ENCODE measurements around the gene INO80D. TPM values are rescaled to one million over a fixed set of nuclear protein-coding genes. Genes with fewer than 3 reads are reported as not detected.

The INO80D gene
- total and polyA plus RNA-seq, 2 experiments from 2014 or later = 17.5 to 37.4 TPM

DNA sequence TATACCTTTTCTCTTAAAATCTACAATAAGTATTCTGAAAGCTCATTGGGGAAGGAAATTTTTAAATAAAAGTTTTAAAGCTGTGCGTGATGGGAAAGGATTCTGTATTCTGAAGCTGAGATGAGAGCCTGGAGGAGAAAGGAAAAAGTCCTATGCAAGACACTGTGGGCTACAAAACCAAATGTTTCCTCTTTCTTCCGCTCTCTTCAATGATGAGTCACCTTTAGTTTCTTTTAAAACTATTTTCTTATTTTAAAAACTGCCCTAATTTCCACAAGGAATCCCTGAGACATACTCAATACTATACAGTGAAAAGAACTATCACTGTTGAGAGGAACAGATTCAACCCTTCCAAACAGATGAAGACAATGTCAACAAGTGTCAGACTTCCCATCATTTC lies 87.4 kb downstream of the INO80D start:
- Histone ChIP-seq H3K27ac (ENCODE audit: low read depth) (no peak overlapping the region), H3K4me1 (ENCODE audit: insufficient read depth) (no peaks in the 10 kb centered on the region), H3K4me2 (no peak overlapping the region), H4K20me1 (replicated peaks; ENCODE audit: insufficient read depth) (peaks cover 3% of the 10 kb centered on the region; the same call in 1 of the 2 replicates), H2AFZ (no peak overlapping the region), H3K27me3 (ENCODE audit: insufficient read depth) (no peaks in the 10 kb centered on the region), H3K4me3 (no peak overlapping the region), H3K36me3 (ENCODE audit: insufficient read depth) (peaks cover 5% of the 10 kb centered on the region; the same call in 1 of the 2 replicates), H3F3A (replicated peaks; ENCODE audit: low read depth) (no peaks in the 10 kb centered on the region), H3K79me2 (replicated peaks; ENCODE audit: insufficient read depth) (no peaks in the 10 kb centered on the region), H3K9me2 (ENCODE audit: insufficient read depth) (no peaks in the 10 kb centered on the region)
- peaks cover 2% of the 10 kb centered on the region for H3K27me3 Mint-ChIP-seq (ENCODE audit: insufficient read depth, low read depth, poor library complexity)
- DNase-seq (ENCODE audit: low spot score) = no peak
- no peak overlapping the region for H3K27ac Mint-ChIP-seq
- ATAC-seq = no peak
- TF ChIP-seq, protein P1, sequence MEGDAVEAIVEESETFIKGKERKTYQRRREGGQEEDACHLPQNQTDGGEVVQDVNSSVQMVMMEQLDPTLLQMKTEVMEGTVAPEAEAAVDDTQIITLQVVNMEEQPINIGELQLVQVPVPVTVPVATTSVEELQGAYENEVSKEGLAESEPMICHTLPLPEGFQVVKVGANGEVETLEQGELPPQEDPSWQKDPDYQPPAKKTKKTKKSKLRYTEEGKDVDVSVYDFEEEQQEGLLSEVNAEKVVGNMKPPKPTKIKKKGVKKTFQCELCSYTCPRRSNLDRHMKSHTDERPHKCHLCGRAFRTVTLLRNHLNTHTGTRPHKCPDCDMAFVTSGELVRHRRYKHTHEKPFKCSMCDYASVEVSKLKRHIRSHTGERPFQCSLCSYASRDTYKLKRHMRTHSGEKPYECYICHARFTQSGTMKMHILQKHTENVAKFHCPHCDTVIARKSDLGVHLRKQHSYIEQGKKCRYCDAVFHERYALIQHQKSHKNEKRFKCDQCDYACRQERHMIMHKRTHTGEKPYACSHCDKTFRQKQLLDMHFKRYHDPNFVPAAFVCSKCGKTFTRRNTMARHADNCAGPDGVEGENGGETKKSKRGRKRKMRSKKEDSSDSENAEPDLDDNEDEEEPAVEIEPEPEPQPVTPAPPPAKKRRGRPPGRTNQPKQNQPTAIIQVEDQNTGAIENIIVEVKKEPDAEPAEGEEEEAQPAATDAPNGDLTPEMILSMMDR (conservative IDR thresholded peaks at IDR 0.05; ENCODE audit: low read depth in 2 of 2) = no peak
- TF ChIP-seq ZNF114 (CRISPR knock-in tag; IDR thresholded peaks at IDR 0.05) (no peak), STAT1 (IDR thresholded peaks at IDR 0.05; ENCODE audit: unreplicated experiment) (no peak), EZH2phosphoT487 (IDR thresholded peaks at IDR 0.05; ENCODE audit: unreplicated experiment) (no peak), JUNB (IDR thresholded peaks at IDR 0.05; ENCODE audit: unreplicated experiment) (no peak), NANOG (IDR thresholded peaks at IDR 0.05; ENCODE audit: borderline replicate concordance) (no peak), POLR2AphosphoS5 (IDR thresholded peaks at IDR 0.05; ENCODE audit: low read depth) (no peak), CREB1 (CRISPR knock-in tag; IDR thresholded peaks at IDR 0.05; ENCODE audit: low read depth) (no peak), EZH2 (IDR thresholded peaks at IDR 0.05; ENCODE audit: low read depth, unreplicated experiment) (no peak), ZNF331 (CRISPR knock-in tag; IDR thresholded peaks at IDR 0.05; ENCODE audit: low read depth) (no peak)
- TF ChIP-seq, protein P2, sequence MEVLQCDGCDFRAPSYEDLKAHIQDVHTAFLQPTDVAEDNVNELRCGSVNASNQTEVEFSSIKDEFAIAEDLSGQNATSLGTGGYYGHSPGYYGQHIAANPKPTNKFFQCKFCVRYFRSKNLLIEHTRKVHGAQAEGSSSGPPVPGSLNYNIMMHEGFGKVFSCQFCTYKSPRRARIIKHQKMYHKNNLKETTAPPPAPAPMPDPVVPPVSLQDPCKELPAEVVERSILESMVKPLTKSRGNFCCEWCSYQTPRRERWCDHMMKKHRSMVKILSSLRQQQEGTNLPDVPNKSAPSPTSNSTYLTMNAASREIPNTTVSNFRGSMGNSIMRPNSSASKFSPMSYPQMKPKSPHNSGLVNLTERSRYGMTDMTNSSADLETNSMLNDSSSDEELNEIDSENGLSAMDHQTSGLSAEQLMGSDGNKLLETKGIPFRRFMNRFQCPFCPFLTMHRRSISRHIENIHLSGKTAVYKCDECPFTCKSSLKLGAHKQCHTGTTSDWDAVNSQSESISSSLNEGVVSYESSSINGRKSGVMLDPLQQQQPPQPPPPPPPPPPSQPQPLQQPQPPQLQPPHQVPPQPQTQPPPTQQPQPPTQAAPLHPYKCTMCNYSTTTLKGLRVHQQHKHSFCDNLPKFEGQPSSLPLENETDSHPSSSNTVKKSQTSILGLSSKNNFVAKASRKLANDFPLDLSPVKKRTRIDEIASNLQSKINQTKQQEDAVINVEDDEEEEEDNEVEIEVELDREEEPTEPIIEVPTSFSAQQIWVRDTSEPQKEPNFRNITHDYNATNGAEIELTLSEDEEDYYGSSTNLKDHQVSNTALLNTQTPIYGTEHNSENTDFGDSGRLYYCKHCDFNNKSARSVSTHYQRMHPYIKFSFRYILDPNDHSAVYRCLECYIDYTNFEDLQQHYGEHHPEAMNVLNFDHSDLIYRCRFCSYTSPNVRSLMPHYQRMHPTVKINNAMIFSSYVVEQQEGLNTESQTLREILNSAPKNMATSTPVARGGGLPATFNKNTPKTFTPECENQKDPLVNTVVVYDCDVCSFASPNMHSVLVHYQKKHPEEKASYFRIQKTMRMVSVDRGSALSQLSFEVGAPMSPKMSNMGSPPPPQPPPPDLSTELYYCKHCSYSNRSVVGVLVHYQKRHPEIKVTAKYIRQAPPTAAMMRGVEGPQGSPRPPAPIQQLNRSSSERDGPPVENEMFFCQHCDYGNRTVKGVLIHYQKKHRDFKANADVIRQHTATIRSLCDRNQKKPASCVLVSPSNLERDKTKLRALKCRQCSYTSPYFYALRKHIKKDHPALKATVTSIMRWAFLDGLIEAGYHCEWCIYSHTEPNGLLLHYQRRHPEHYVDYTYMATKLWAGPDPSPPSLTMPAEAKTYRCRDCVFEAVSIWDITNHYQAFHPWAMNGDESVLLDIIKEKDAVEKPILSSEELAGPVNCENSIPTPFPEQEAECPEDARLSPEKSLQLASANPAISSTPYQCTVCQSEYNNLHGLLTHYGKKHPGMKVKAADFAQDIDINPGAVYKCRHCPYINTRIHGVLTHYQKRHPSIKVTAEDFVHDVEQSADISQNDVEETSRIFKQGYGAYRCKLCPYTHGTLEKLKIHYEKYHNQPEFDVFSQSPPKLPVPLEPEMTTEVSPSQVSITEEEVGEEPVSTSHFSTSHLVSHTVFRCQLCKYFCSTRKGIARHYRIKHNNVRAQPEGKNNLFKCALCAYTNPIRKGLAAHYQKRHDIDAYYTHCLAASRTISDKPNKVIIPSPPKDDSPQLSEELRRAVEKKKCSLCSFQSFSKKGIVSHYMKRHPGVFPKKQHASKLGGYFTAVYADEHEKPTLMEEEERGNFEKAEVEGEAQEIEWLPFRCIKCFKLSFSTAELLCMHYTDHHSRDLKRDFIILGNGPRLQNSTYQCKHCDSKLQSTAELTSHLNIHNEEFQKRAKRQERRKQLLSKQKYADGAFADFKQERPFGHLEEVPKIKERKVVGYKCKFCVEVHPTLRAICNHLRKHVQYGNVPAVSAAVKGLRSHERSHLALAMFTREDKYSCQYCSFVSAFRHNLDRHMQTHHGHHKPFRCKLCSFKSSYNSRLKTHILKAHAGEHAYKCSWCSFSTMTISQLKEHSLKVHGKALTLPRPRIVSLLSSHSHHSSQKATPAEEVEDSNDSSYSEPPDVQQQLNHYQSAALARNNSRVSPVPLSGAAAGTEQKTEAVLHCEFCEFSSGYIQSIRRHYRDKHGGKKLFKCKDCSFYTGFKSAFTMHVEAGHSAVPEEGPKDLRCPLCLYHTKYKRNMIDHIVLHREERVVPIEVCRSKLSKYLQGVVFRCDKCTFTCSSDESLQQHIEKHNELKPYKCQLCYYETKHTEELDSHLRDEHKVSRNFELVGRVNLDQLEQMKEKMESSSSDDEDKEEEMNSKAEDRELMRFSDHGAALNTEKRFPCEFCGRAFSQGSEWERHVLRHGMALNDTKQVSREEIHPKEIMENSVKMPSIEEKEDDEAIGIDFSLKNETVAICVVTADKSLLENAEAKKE (CRISPR knock-in tag; IDR thresholded peaks at IDR 0.05) = no peak
- TF ChIP-seq, protein P3, sequence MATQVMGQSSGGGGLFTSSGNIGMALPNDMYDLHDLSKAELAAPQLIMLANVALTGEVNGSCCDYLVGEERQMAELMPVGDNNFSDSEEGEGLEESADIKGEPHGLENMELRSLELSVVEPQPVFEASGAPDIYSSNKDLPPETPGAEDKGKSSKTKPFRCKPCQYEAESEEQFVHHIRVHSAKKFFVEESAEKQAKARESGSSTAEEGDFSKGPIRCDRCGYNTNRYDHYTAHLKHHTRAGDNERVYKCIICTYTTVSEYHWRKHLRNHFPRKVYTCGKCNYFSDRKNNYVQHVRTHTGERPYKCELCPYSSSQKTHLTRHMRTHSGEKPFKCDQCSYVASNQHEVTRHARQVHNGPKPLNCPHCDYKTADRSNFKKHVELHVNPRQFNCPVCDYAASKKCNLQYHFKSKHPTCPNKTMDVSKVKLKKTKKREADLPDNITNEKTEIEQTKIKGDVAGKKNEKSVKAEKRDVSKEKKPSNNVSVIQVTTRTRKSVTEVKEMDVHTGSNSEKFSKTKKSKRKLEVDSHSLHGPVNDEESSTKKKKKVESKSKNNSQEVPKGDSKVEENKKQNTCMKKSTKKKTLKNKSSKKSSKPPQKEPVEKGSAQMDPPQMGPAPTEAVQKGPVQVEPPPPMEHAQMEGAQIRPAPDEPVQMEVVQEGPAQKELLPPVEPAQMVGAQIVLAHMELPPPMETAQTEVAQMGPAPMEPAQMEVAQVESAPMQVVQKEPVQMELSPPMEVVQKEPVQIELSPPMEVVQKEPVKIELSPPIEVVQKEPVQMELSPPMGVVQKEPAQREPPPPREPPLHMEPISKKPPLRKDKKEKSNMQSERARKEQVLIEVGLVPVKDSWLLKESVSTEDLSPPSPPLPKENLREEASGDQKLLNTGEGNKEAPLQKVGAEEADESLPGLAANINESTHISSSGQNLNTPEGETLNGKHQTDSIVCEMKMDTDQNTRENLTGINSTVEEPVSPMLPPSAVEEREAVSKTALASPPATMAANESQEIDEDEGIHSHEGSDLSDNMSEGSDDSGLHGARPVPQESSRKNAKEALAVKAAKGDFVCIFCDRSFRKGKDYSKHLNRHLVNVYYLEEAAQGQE (IDR thresholded peaks at IDR 0.05; ENCODE audit: unreplicated experiment) = no peak
- TF ChIP-seq, protein P4, sequence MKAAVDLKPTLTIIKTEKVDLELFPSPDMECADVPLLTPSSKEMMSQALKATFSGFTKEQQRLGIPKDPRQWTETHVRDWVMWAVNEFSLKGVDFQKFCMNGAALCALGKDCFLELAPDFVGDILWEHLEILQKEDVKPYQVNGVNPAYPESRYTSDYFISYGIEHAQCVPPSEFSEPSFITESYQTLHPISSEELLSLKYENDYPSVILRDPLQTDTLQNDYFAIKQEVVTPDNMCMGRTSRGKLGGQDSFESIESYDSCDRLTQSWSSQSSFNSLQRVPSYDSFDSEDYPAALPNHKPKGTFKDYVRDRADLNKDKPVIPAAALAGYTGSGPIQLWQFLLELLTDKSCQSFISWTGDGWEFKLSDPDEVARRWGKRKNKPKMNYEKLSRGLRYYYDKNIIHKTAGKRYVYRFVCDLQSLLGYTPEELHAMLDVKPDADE (IDR thresholded peaks at IDR 0.05) = no peak
- no peaks in the 10 kb centered on the region for H3K9me3 Mint-ChIP-seq
- H3K4me3 Mint-ChIP-seq = no peak overlapping the region
- H3K36me3 Mint-ChIP-seq (ENCODE audit: low read depth) = peaks cover 24% of the 10 kb centered on the region
- H3K4me1 Mint-ChIP-seq = no peaks in the 10 kb centered on the region

Data from GM23338 (cell line).